NT2/D1 (cell line): Measurements from ENCODE around the gene MARCHF4.

Experiments used
- DNase-seq: peaks from one replicate; pipeline ENCODE4 v3.0.0-alpha.2; 2011; ENCODE audit warnings: low read depth, low spot score
- H3K27me3 ChIP-seq: 2 replicates; pipeline ENCODE4 v1.6.0; 2011; ENCODE audit warnings: mild to moderate bottlenecking; ENCODE audit not compliant: insufficient read length, insufficient read depth
- H3K36me3 ChIP-seq: 2 replicates; pipeline ENCODE4 v1.6.1; 2011; ENCODE audit warnings: mild to moderate bottlenecking, low read length, mixed read lengths; ENCODE audit not compliant: insufficient read depth, insufficient read length
- H3K4me1 ChIP-seq: 2 replicates; pipeline ENCODE4 v1.5.1; 2011; ENCODE audit not compliant: insufficient read depth, insufficient read length
- H3K4me3 ChIP-seq: 2 replicates; pipeline ENCODE4 v1.5.1; 2011; ENCODE audit warnings: low read depth; ENCODE audit not compliant: insufficient read length
- H3K9ac ChIP-seq: 2 replicates; pipeline ENCODE4 v1.6.0; 2011; ENCODE audit warnings: low read depth; ENCODE audit not compliant: insufficient read length
- H3K9me3 ChIP-seq: 2 replicates; pipeline ENCODE4 v1.5.1; 2011; ENCODE audit warnings: mild to moderate bottlenecking, low read length; ENCODE audit not compliant: insufficient read depth
- SUZ12 ChIP-seq: IDR thresholded peaks from 2 replicates; pipeline ENCODE4 v1.6.1; 2011; ENCODE audit not compliant: insufficient read length, insufficient read depth; ENCODE audit errors: extremely low read depth
- YY1 ChIP-seq: IDR thresholded peaks from 2 replicates; pipeline ENCODE4 v1.6.1; 2011; ENCODE audit not compliant: insufficient read length, insufficient read depth
- ZNF274 ChIP-seq: IDR thresholded peaks from 2 replicates; pipeline ENCODE4 v1.6.1; 2011; ENCODE audit warnings: mild to moderate bottlenecking, low read depth, low read length

MARCHF4 gene

GRCh38 chr2:216352653-216353270 lies 19.5 kb downstream of the MARCHF4 start:
- Histone ChIP-seq H3K9me3 (no peaks in the 10 kb centered on the region), H3K9ac (no peak overlapping the region), H3K27me3 (no peaks in the 10 kb centered on the region), H3K4me3 (no peak overlapping the region), H3K36me3 (no peaks in the 10 kb centered on the region), H3K4me1 (peaks cover 11% of the 10 kb centered on the region)
- DNase-seq, result no peak
- TF ChIP-seq SUZ12, result no peak
- TF ChIP-seq YY1, result no peak
- TF ChIP-seq ZNF274, result no peak

GRCh38 chr2:216351172-216351925 lies 20.9 kb downstream of the MARCHF4 start:
- Histone ChIP-seq H3K36me3 (no peaks in the 10 kb centered on the region), H3K27me3 (no peaks in the 10 kb centered on the region), H3K9me3 (no peaks in the 10 kb centered on the region), H3K4me1 (peaks cover 11% of the 10 kb centered on the region), H3K4me3 (no peak overlapping the region), H3K9ac (no peak overlapping the region)
- no peak for TF ChIP-seq YY1
- TF ChIP-seq SUZ12, result no peak
- no peak for TF ChIP-seq ZNF274
- DNase-seq, result no peak

GRCh38 chr2:216350214-216350791 lies 22.0 kb downstream of the MARCHF4 start:
- Histone ChIP-seq H3K27me3 (no peaks in the 10 kb centered on the region), H3K4me3 (no peak overlapping the region), H3K9ac (no peak overlapping the region), H3K36me3 (no peaks in the 10 kb centered on the region), H3K4me1 (peaks cover 9% of the 10 kb centered on the region), H3K9me3 (no peaks in the 10 kb centered on the region)
- TF ChIP-seq ZNF274 (no peak), YY1 (no peak), SUZ12 (no peak)
- no peak for DNase-seq

- no peak for TF ChIP-seq YY1
- no peak for TF ChIP-seq ZNF274
- TF ChIP-seq SUZ12, result no peak
- Histone ChIP-seq H3K9me3 (no peaks in the 10 kb centered on the region), H3K4me3 (no peak overlapping the region), H3K27me3 (no peaks in the 10 kb centered on the region), H3K9ac (no peak overlapping the region), H3K36me3 (no peaks in the 10 kb centered on the region), H3K4me1 (peaks cover 9% of the 10 kb centered on the region)
- peak; percentile 93 for DNase-seq
Measured at GRCh38 chr2:216349366-216349765, 22.9 kb downstream of the MARCHF4 start.

- Histone ChIP-seq H3K9me3 (no peaks in the 10 kb centered on the region), H3K36me3 (no peaks in the 10 kb centered on the region), H3K4me3 (no peak overlapping the region), H3K27me3 (no peaks in the 10 kb centered on the region), H3K9ac (no peak overlapping the region), H3K4me1 (peaks cover 9% of the 10 kb centered on the region)
- no peak for TF ChIP-seq ZNF274
- no peak for TF ChIP-seq YY1
- no peak for TF ChIP-seq SUZ12
- no peak for DNase-seq
Measured at GRCh38 chr2:216348756-216349308, 23.5 kb downstream of the MARCHF4 start.

- no peaks in the 10 kb centered on the region for H3K36me3 ChIP-seq
- H3K27me3 ChIP-seq, result no peaks in the 10 kb centered on the region
- peaks cover 9% of the 10 kb centered on the region for H3K4me1 ChIP-seq
- H3K9ac ChIP-seq, result no peak overlapping the region
- TF ChIP-seq ZNF274 (no peak), SUZ12 (no peak), YY1 (no peak)
- H3K4me3 ChIP-seq, result no peak overlapping the region
- no peak for DNase-seq
- H3K9me3 ChIP-seq, result no peaks in the 10 kb centered on the region
Measured at GRCh38 chr2:216346781-216347180, 25.5 kb downstream of the MARCHF4 start.

- Histone ChIP-seq H3K36me3 (no peaks in the 10 kb centered on the region), H3K4me3 (no peak overlapping the region), H3K27me3 (no peaks in the 10 kb centered on the region), H3K4me1 (peaks cover 12% of the 10 kb centered on the region), H3K9ac (no peak overlapping the region), H3K9me3 (no peaks in the 10 kb centered on the region)
- TF ChIP-seq YY1 (no peak), ZNF274 (no peak), SUZ12 (no peak)
- DNase-seq, result no peak
Measured at GRCh38 chr2:216345846-216346245, 26.4 kb downstream of the MARCHF4 start.
